Inflammatory macrophage (primary cell): ENCODE measurements around the gene DUSP28.
"Not testable (repeated sequence)": the region's sequence is repeated elsewhere in the genome, so short reads cannot be mapped to it uniquely, and the experiment has no call there.

Experiments
- DNase-seq, 2 donors: peaks; one replicate each; pipeline ENCODE4 v3.0.0-alpha.2; 2020 to 2022

DUSP28 gene

GRCh38 chr2:240560480-240561324 lies 545 bp downstream of the DUSP28 start:
- DNase-seq: peak; percentile 99

- peak; percentile 84 to 88 for DNase-seq
Observed at GRCh38 chr2:240561325-240561971, 1.3 kb downstream of the DUSP28 start.

- not testable (repeated sequence) for DNase-seq
Observed at GRCh38 chr2:240563231-240563630, 3.1 kb downstream of the DUSP28 start.

GRCh38 chr2:240563951-240564560 lies 3.9 kb downstream of the DUSP28 start:
- DNase-seq: no peak

- peak; percentile 11 to 19 for DNase-seq
Observed at GRCh38 chr2:240564561-240565332, 4.6 kb downstream of the DUSP28 start.

- DNase-seq: peak; percentile 89 to 93
Observed at GRCh38 chr2:240565333-240566202, 5.4 kb downstream of the DUSP28 start.

- peak; percentile 92 to 94 for DNase-seq
Observed at GRCh38 chr2:240566203-240567136, 6.3 kb downstream of the DUSP28 start.

GRCh38 chr2:240567137-240567871 lies 7.1 kb downstream of the DUSP28 start:
- peak in 1 of 2 donors; percentile 40 for DNase-seq

GRCh38 chr2:240567872-240568677 lies 7.9 kb downstream of the DUSP28 start, which contains the start of gene RNPEPL1:
RNPEPL1 (plus strand) TSS chr2:240568484; CDS start chr2:240568587, 103 bp downstream.
- peak; percentile 19 to 66 for DNase-seq

- peak; percentile 44 to 64 for DNase-seq
Observed at GRCh38 chr2:240568678-240569522, 8.7 kb downstream of the DUSP28 start.

- no peak for DNase-seq
Observed at GRCh38 chr2:240569523-240569997, 9.4 kb downstream of the DUSP28 start.

GRCh38 chr2:240569998-240570530 lies 9.9 kb downstream of the DUSP28 start:
- DNase-seq: no peak

- DNase-seq: no peak
Observed at GRCh38 chr2:240570531-240571313, 10.6 kb downstream of the DUSP28 start.

GRCh38 chr2:240571314-240571973 lies 11.3 kb downstream of the DUSP28 start:
- no peak for DNase-seq

- DNase-seq: no peak
Observed at GRCh38 chr2:240572141-240573031, 12.2 kb downstream of the DUSP28 start.
